Islet precursor cell (in vitro differentiated cells): Measurements from ENCODE around the gene TRIM51.
"Not testable (repeated sequence)": the region's sequence is repeated elsewhere in the genome, so short reads cannot be mapped to it uniquely, and the experiment has no call there.

Experiments
- DNase-seq: peaks from one replicate; pipeline ENCODE4 v3.0.0-alpha.2; 2018

TRIM51 gene, protein sequence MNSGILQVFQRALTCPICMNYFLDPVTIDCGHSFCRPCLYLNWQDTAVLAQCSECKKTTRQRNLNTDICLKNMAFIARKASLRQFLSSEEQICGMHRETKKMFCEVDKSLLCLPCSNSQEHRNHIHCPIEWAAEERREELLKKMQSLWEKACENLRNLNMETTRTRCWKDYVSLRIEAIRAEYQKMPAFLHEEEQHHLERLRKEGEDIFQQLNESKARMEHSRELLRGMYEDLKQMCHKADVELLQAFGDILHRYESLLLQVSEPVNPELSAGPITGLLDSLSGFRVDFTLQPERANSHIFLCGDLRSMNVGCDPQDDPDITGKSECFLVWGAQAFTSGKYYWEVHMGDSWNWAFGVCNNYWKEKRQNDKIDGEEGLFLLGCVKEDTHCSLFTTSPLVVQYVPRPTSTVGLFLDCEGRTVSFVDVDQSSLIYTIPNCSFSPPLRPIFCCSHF

GRCh38 chr11:55882997-55883396 lies at the start of gene TRIM51:
TRIM51 (plus strand) TSS chr11:55883297; CDS start chr11:55885429, 2,132 bp downstream.
- DNase-seq: not testable (repeated sequence)

DNA sequence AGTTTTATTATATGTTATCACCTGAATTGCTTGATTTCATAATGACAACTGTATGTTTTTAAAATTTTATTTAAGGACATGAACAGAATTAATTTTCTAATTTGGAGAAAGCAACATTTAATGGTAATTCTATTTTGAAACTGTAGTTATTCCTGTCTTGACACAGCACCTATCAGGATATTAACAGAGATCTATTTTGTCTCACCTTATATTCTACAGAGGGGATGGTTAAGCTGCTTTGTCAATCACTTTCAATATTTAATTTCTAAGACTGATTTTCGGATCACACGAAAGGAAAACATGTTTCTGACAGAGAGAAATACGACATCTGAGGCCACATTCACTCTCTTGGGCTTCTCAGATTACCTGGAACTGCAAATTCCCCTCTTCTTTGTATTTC lies 44.6 kb upstream of the TRIM51 start, which contains the start of gene OR5D16:
OR5D16 (plus strand) TSS at position 301 of the 400 bp plus-strand sequence; CDS start at position 301, 0 bp downstream.
- DNase-seq: no peak

DNA sequence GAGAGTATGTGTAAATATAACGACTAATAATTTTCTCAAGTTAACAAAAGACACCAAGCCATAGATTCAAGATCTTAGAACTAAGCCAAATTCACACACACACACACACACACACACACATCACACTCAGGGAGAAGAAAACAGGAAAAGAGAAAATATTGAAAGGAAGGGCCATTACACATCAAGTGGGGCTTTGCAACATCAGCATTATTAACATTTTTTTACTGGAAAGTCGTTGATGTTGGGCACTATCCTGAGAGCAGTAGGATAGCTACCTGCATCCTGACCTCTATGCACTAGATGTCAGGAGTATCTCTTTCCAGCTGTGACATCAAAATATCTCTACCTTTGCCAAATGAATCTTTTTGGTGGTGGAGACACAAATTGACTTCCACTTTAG lies 35.6 kb upstream of the TRIM51 start:
- no peak for DNase-seq

DNA sequence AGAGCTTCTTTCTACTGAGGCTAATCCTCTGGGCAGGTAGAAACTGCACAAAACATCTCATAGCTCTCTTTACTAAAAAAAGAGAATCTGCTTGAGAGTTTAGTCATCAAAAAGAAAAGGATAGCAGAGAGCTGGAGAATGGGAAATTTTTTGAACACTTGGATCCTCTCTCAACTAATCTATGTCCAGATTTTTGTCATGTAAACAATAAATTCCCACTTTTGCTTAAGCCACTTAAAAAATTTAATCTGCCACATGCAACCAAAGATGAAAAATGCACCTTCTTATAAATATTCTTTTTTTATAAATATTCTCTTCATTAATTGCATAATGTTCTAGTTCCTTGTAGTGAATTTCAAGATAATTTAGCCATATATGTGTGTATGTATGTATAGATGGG lies 34.1 kb upstream of the TRIM51 start:
- no peak for DNase-seq

DNA sequence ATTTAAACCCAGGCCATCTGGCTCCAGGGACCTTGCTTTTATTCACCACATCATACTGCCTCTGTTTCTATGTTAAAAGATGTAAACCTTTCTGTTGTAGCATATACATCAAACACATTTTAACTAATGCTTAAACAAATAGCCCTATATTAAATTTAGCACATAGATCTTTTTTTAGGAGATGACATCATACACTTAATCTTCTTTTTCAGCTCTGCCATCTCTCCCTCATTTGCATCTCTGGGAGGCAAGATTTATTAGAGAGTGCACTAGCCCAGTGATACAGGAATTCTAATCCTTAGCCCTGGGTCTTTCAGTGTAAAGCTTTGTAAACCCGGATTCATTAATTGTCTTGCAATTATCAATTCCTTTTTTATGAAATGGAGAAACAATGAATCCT lies 31.0 kb upstream of the TRIM51 start:
- DNase-seq: no peak

- DNase-seq: no peak
Observed at GRCh38 chr11:55854704-55855103, 28.4 kb upstream of the TRIM51 start.

DNA sequence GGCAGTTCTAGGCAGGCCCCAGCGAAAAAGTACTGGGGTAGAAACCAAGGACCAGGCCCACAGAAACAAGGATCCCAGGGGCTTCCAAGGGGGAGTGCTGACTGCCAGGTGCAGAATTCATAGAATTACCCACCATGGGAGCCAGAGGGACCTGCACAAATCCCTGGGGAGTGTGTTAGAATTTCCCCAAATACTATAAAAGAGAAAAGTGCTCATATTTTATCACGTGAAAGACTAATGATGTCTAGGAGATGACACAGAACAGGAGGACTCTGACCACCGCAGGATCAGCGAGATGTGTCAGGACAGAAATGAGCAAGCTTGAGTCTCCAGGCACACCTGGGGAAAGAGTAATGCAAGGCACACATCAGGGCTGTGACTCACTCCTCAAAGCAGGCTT lies 15.7 kb upstream of the TRIM51 start:
- not testable (repeated sequence) for DNase-seq

DNA sequence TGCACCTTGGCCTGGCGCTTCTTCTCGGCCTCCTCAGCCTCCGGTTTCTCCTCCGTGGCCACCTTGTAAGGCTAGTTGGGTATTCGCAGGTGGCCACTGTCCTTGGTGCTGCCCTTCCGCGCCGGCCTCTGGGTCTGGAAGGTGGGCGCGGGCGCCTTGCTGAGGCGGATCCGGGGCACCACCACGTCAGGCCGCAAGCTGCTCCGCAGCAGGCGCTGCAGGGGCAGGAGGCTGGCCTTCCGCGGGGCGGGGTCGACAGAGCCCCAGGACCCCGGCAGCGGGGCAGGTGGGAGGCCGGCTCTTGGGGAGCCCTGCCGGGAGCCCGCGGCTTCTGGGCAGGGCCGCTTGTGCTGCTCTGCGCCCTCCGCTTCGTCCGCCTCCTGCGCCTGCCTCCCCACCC lies 10.4 kb upstream of the TRIM51 start:
- DNase-seq: not testable (repeated sequence)

- not testable (repeated sequence) for DNase-seq
Observed at GRCh38 chr11:55873146-55873545, 10.0 kb upstream of the TRIM51 start.

GRCh38 chr11:55884995-55885394 lies 1.9 kb downstream of the TRIM51 start:
- not testable (repeated sequence) for DNase-seq

GRCh38 chr11:55885481-55885880 lies 2.4 kb downstream of the TRIM51 start:
- not testable (repeated sequence) for DNase-seq

DNA sequence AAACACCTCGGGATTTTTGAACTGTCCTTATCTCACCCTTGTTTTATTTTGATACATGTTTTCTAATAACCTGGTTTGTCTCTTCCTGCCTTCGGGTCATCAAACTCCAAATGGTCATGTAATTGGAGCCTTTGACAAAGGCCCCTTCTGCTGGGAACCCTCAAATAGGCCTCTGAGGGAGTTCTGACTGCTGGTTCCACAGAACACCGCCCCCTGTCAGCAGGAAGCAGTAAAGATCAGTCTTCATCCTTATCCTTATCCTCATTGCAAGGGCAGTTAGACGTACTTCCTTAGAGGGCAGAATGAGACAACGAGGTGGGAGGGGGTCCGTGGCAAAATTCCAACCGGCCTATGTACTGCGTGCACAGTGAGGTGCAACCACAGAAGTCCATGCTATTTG lies 12.1 kb downstream of the TRIM51 start:
- DNase-seq: no peak

DNA sequence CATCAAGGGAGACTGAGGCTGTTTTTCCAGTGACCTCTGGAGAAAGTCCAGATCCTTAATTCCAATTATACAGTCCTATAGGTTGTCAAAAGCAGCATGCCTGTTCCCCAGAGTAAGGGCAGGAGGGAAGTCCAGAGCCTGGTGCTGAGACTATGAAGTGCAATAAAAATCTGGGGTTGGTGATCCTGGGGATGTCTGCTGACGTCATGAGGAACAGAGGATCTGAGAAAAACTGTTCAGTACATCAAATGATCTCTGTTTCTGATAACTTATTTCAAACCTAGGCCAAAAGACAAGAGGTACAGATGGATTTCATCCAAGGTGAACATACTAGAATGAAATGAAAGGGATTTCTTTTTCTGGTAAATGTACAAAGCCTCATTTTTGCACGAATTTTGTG lies 19.2 kb downstream of the TRIM51 start:
- DNase-seq: no peak

DNA sequence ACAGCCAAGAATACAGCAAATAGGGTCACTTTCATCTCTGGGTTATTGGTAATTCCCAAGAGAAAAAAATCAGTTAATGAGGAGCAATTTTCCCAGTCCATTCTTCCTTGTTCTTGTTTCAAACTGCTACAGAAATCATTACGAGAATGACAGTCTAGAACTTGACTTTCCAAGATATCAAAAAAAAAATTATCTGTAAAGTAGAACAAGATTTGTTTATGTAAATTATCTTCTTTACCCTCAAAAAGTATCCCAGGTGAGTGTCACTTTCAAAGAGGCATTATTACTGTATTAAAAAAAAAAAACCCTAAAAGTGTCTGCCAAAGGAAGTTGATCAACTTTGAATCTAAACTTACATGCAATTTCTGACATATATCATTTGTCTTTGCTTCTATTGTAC lies 31.4 kb downstream of the TRIM51 start, which contains the start of gene OR5W2:
OR5W2 (minus strand) TSS at position 101 of the 400 bp plus-strand sequence; CDS start at position 101, 0 bp downstream.
- DNase-seq: no peak

DNA sequence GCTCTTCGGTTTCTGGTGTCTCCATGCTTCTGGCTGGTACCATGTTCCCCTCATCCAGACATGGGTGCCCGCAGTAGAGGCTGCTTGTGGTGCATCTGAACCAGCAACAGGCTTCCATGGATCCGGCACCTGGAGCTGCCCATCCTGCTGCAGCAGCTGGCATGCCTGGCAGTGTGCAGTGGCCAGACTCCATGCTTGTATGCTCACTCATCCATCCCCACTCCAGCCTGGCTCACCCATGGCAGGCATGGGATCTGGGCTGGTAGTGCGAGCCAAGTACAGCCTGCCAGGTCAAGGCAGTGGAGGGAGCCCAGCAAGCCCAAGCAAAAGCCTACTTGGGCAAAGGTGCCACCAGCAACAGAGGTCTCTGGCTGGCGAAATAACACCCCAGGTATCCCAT lies 37.4 kb downstream of the TRIM51 start:
- no peak for DNase-seq

- DNase-seq: no peak
Observed at GRCh38 chr11:55936300-55936699, 53.2 kb downstream of the TRIM51 start, which contains the start of gene OR5I1. OR5I1 (minus strand) TSS chr11:55936400; CDS start chr11:55936400, 0 bp downstream.
